ENCODE data around the gene MEI1. TPM values are rescaled to one million over a fixed set of nuclear protein-coding genes. Genes with fewer than 3 reads are reported as not detected.
"Not testable (repeated sequence)": the region's sequence is repeated elsewhere in the genome, so short reads cannot be mapped to it uniquely, and the experiment has no call there.

Gene MEI1
- total and polyA plus RNA-seq, 8 donors: 1.5 to 7.9 (median 3.3) TPM

GRCh38 chr22:41833369-41834004 lies 134.2 kb downstream of the MEI1 start:
- peak; percentile 47 to 86 (median 55) for DNase-seq

DNA sequence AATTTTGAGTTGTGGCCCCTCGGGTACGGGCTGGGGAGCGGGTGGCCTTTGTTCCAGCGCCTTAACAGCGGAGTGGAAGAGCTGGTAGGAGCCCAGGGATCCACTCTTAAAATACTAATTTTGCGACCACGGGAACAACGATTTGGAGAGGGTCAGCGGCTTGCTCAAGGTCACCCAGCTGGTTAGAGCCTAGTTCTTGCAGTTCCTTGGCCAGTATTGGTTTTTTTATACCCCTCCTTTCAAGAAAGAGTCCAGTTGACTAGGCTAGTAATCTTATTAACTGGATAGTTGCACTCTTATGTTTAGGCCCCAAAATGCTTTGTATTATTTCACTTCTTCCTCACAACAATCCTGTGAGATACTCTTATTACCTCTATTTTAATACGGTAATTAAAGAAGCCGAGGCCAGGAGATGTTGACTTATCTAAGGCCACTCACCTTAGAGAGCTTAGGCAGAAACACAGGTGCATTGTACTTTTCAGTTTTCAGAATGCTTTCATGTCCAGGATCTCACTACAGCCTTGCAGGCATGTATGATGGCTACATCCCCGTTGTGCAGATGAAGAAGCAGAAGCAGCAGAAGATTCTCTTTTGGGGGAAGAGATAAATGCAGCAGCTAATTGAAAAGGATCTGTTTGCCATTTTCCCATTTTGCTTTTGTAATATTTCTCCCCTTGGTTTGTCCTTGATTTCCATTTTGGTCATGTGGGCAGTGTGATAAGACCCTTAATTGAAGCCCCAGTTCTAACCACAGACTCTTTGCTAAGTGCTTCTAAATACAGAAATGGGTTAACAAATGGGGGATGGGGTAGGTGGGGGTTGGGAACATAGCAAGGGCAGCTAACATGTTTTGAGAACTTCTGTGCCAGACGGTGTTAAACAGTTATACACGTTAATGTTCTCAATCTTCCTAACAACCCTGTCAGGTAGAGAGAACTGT lies 135.0 kb downstream of the MEI1 start:
- peaks cover 3 to 63% of the 10 kb centered on the region in 2 donors for H3K4me1 ChIP-seq
- no peaks in the 10 kb centered on the region for H3K9me3 ChIP-seq
- DNase-seq: no peak
- TF ChIP-seq, protein P1, sequence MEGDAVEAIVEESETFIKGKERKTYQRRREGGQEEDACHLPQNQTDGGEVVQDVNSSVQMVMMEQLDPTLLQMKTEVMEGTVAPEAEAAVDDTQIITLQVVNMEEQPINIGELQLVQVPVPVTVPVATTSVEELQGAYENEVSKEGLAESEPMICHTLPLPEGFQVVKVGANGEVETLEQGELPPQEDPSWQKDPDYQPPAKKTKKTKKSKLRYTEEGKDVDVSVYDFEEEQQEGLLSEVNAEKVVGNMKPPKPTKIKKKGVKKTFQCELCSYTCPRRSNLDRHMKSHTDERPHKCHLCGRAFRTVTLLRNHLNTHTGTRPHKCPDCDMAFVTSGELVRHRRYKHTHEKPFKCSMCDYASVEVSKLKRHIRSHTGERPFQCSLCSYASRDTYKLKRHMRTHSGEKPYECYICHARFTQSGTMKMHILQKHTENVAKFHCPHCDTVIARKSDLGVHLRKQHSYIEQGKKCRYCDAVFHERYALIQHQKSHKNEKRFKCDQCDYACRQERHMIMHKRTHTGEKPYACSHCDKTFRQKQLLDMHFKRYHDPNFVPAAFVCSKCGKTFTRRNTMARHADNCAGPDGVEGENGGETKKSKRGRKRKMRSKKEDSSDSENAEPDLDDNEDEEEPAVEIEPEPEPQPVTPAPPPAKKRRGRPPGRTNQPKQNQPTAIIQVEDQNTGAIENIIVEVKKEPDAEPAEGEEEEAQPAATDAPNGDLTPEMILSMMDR (IDR thresholded peaks at IDR 0.05): no peak
- H3K27me3 ChIP-seq: no peaks in the 10 kb centered on the region
- intact Hi-C loops (cut with DNase I): no loop called here
- H3K36me3 ChIP-seq: peaks cover 0 to 21% of the 10 kb centered on the region in 2 donors
- H3K4me3 ChIP-seq: peak overlapping the region; percentile 87 to 98
- peak overlapping the region; percentile 94 to 96 for H3K27ac ChIP-seq
- no peak for ATAC-seq

More at GRCh38 chr22:41833369-41834004, 134.2 kb downstream of the MEI1 start:
- H3K27ac ChIP-seq: peak overlapping the region; percentile 94 to 96
- H3K27me3 ChIP-seq: no peaks in the 10 kb centered on the region
- TF ChIP-seq, protein P1 (IDR thresholded peaks at IDR 0.05): no peak
- ATAC-seq: peak; percentile 26
- H3K4me3 ChIP-seq: peak overlapping the region; percentile 87 to 98
- H3K4me1 ChIP-seq: peaks cover 3 to 57% of the 10 kb centered on the region in 2 donors
- H3K9me3 ChIP-seq: no peaks in the 10 kb centered on the region
- peaks cover 0 to 21% of the 10 kb centered on the region in 2 donors for H3K36me3 ChIP-seq
- intact Hi-C loops (cut with DNase I): no loop called here

GRCh38 chr22:41835462-41835861 lies 136.2 kb downstream of the MEI1 start:
- H3K4me3 ChIP-seq; H3K27me3 ChIP-seq; H3K9me3 ChIP-seq; intact Hi-C loops (cut with DNase I); ATAC-seq; DNase-seq: not testable (repeated sequence)
- H3K4me1 ChIP-seq: peaks cover 3 to 73% of the 10 kb centered on the region in 2 donors
- peaks cover 0 to 27% of the 10 kb centered on the region in 2 donors for H3K36me3 ChIP-seq
- peak overlapping the region in 1 of 2 donors; percentile 1 for H3K27ac ChIP-seq

GRCh38 chr22:41836551-41836950 lies 137.2 kb downstream of the MEI1 start:
- peaks cover 9 to 76% of the 10 kb centered on the region in 2 donors for H3K4me1 ChIP-seq
- no peak for DNase-seq

DNA sequence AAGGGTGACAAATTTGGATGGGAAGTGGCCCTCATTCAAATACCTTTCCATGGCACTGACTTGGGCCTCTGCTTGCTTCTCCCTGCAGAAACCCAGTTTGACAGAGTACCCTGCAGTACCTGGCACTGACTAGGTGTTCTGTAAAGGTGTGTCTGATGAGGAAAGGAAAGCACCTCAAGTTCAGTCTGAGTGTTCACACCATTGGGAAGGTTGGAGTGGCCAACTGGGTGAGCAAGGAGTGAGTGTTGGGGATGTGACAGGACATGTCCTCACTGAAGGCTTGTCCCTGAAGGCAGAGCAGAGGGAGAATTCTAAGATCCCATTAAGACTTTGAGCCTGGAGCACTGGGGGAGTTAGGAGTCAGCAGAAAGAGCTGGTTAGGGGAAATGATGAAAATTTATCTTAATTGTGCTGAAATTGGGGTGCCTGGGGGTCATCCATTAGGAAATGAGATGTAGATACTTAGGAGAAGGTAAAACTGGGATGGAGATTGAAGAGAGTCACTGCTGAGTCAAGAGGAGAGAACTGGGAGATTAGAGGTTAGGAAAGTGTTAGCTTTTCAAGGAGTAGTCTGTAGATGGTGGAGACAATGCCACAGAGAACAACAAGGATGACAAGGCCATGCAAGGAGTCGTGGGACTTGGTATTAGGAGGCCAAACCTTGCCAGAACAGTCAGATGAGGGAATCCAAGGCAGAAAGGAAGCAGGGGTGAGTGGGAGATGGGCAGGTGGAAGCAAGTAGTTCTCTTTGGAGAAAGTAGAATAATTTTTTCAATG lies 139.7 kb downstream of the MEI1 start:
- ATAC-seq (peak; percentile 5), DNase-seq (no peak)
- TF ChIP-seq, protein P1 (IDR thresholded peaks at IDR 0.05): no peak
- Histone ChIP-seq H3K4me1 (peaks cover 14 to 83% of the 10 kb centered on the region in 2 donors), H3K4me3 (no peak overlapping the region), H3K27me3 (no peaks in the 10 kb centered on the region), H3K9me3 (no peaks in the 10 kb centered on the region), H3K27ac (no peak overlapping the region), H3K36me3 (peaks cover 0 to 27% of the 10 kb centered on the region in 2 donors)
- intact Hi-C loops (cut with DNase I): no loop called here

More at GRCh38 chr22:41836551-41836950, 137.2 kb downstream of the MEI1 start:
- Histone ChIP-seq H3K9me3 (no peaks in the 10 kb centered on the region), H3K36me3 (peaks cover 0 to 27% of the 10 kb centered on the region in 2 donors), H3K27me3 (no peaks in the 10 kb centered on the region), H3K27ac (no peak overlapping the region), H3K4me3 (no peak overlapping the region)
- intact Hi-C loops (cut with DNase I): no loop called here
- TF ChIP-seq, protein P1 (IDR thresholded peaks at IDR 0.05): no peak
- no peak for ATAC-seq

All from left lung (tissue), 10 donors.